H1 (cell line): Measurements from ENCODE around the gene BABAM2. TPM values are rescaled to one million over a fixed set of nuclear protein-coding genes. Genes with fewer than 3 reads are reported as not detected.

Experiments used
- CTCF ChIA-PET: fragments of 300-600 bp; sonication (Branson Sonifier 250); formaldehyde crosslinking; loops from one replicate; lab custom pipeline; 2021; ENCODE audit not compliant: partially characterized antibody; lab: Charles Lee
- POLR2A ChIA-PET: fragments of 300-600 bp; sonication (Branson Sonifier 250); formaldehyde crosslinking; loops from one replicate; lab custom pipeline; 2021; ENCODE audit warnings: inconsistent platforms; ENCODE audit not compliant: partially characterized antibody; lab: Charles Lee
- DNase-seq, 2 experiments: peaks; one replicate each; pipeline versions ENCODE4 v3.0.0 to v3.0.0-alpha.2; 2010 to 2022; ENCODE audit warnings: low spot score in 2 of 2, low read depth in 1 of 2, mixed read lengths in 1 of 2
- FAIRE-seq: peaks from 2 replicates; lab custom pipeline; 2011; peaks lifted over from hg19 to GRCh38; lab: Jason Lieb, UNC
- H2AFZ ChIP-seq: 2 replicates; pipeline ENCODE4 v1.8.1; 2012; ENCODE audit warnings: low read length, inconsistent platforms
- H2AK5ac ChIP-seq: 2 replicates; pipeline ENCODE4 v1.6.1; 2013; ENCODE audit warnings: low read depth, low read length
- H2BK120ac ChIP-seq: replicated peaks from 2 replicates; pipeline ENCODE3; 2013; ENCODE audit warnings: low read depth, low read length, inconsistent platforms
- H2BK12ac ChIP-seq: 2 replicates; pipeline ENCODE4 v1.6.1; 2013; ENCODE audit warnings: low read depth, low read length
- H2BK15ac ChIP-seq: 2 replicates; pipeline ENCODE4 v1.6.1; 2013; ENCODE audit warnings: low read length
- H2BK20ac ChIP-seq: 2 replicates; pipeline ENCODE4 v1.6.1; 2013; ENCODE audit warnings: low read length
- H2BK5ac ChIP-seq: 2 replicates; pipeline ENCODE4 v1.6.1; 2013; ENCODE audit warnings: low read depth, low read length
- H3K14ac ChIP-seq: 2 replicates; pipeline ENCODE4 v1.6.1; 2013; ENCODE audit warnings: inconsistent platforms; ENCODE audit not compliant: insufficient read length
- H3K18ac ChIP-seq: 2 replicates; pipeline ENCODE4 v1.6.1; 2013; ENCODE audit warnings: low read length; ENCODE audit errors: extremely low read depth
- H3K23ac ChIP-seq: 2 replicates; pipeline ENCODE4 v1.6.1; 2013; ENCODE audit warnings: inconsistent platforms; ENCODE audit not compliant: insufficient read length
- H3K23me2 ChIP-seq: 2 replicates; pipeline ENCODE4 v1.6.1; 2013; ENCODE audit warnings: low read depth, low read length
- H3K27ac ChIP-seq: 2 replicates; pipeline ENCODE4 v1.6.1; 2011; ENCODE audit warnings: low read depth, low read length, inconsistent platforms
- H3K27me3 ChIP-seq, 4 experiments: replicated peaks in 1 of 4; 1 replicate in 1 of 4; 2 replicates in 3 of 4; pipeline versions ENCODE4 v1.6.1 to v1.8.1; 2011 to 2013; ENCODE audit warnings: low read length in 3 of 4, mild to moderate bottlenecking in 3 of 4, inconsistent platforms in 2 of 4, mixed read lengths in 2 of 4, moderate library complexity in 1 of 4; ENCODE audit not compliant: control insufficient read depth in 3 of 4, insufficient read depth in 3 of 4; ENCODE audit errors: extremely low read depth in 1 of 4
- H3K36me3 ChIP-seq, 4 experiments: 2 replicates each; pipeline versions ENCODE4 v1.6.1 to v1.8.1; 2011 to 2013; ENCODE audit warnings: mild to moderate bottlenecking in 4 of 4, low read length in 3 of 4, moderate library complexity in 2 of 4, control low read depth in 1 of 4, inconsistent platforms in 1 of 4; ENCODE audit not compliant: insufficient read depth in 4 of 4, control insufficient read depth in 2 of 4
- H3K4ac ChIP-seq: replicated peaks from 2 replicates; pipeline ENCODE3; 2013; ENCODE audit warnings: low read length, low read depth, mixed read lengths, inconsistent platforms; ENCODE audit not compliant: insufficient read length
- H3K4me1 ChIP-seq, 4 experiments: replicated peaks in 1 of 4; 1 replicate in 1 of 4; 2 replicates in 3 of 4; pipeline versions ENCODE4 v1.6.1 to v1.8.1; 2011 to 2013; ENCODE audit warnings: low read length in 3 of 4, inconsistent platforms in 2 of 4, mixed read lengths in 1 of 4; ENCODE audit not compliant: insufficient read depth in 4 of 4, control insufficient read depth in 3 of 4
- H3K4me2 ChIP-seq, 2 experiments: 2 replicates each; pipeline versions ENCODE4 v1.6.1 to v1.8.1; 2011 to 2013; ENCODE audit warnings: low read depth in 2 of 2, low read length in 2 of 2, control low read depth in 1 of 2, inconsistent platforms in 1 of 2, mild to moderate bottlenecking in 1 of 2; ENCODE audit not compliant: insufficient read depth in 1 of 2
- H3K4me3 ChIP-seq, 4 experiments: fragments of 200-600, 300-600 bp in 1 of 4; sonication (generic), shearing (Covaris generic), sonication (Bioruptor Twin) in 1 of 4; 2 replicates each; pipeline versions ENCODE4 v1.5.1 to v1.8.1; 2011 to 2016; ENCODE audit warnings: low read length in 4 of 4, low read depth in 3 of 4, control low read depth in 2 of 4, inconsistent platforms in 2 of 4, mild to moderate bottlenecking in 2 of 4, mixed read lengths in 1 of 4, moderate library complexity in 1 of 4; ENCODE audit not compliant: insufficient read depth in 2 of 4; ENCODE audit errors: extremely low read depth in 1 of 4
- H3K56ac ChIP-seq: replicated peaks from 2 replicates; pipeline ENCODE3; 2013; ENCODE audit warnings: low read depth, mild to moderate bottlenecking, mixed read lengths, low read length, inconsistent platforms; ENCODE audit not compliant: insufficient read length
- H3K79me1 ChIP-seq: 2 replicates; pipeline ENCODE4 v1.6.1; 2013; ENCODE audit warnings: low read depth, low read length, control low read depth
- H3K79me2 ChIP-seq, 2 experiments: 2 replicates each; pipeline versions ENCODE4 v1.6.1 to v1.8.1; 2012 to 2013; ENCODE audit warnings: low read length in 2 of 2, mild to moderate bottlenecking in 2 of 2, inconsistent platforms in 1 of 2; ENCODE audit not compliant: insufficient read depth in 2 of 2, control insufficient read depth in 1 of 2
- H3K9ac ChIP-seq, 4 experiments: replicated peaks in 1 of 4; 1 replicate in 1 of 4; 2 replicates in 3 of 4; pipeline versions ENCODE4 v1.6.1 to v1.8.1; 2011 to 2013; ENCODE audit warnings: low read depth in 3 of 4, low read length in 3 of 4, control low read depth in 2 of 4, mild to moderate bottlenecking in 2 of 4, moderate library complexity in 2 of 4, inconsistent platforms in 1 of 4; ENCODE audit errors: extremely low read depth in 1 of 4
- H3K9me3 ChIP-seq, 2 experiments: 2 replicates each; pipeline versions ENCODE4 v1.6.1 to v1.8.1; 2012 to 2013; ENCODE audit warnings: mild to moderate bottlenecking in 2 of 2, moderate library complexity in 2 of 2, control low read depth in 1 of 2, inconsistent platforms in 1 of 2, low read depth in 1 of 2, low read length in 1 of 2, mixed read lengths in 1 of 2; ENCODE audit not compliant: insufficient read depth in 2 of 2
- H4K20me1 ChIP-seq, 2 experiments: replicated peaks in 1 of 2; 2 replicates each; pipeline versions ENCODE3 to v1.8.1; 2011 to 2013; ENCODE audit warnings: inconsistent platforms in 2 of 2, low read length in 2 of 2, mild to moderate bottlenecking in 1 of 2; ENCODE audit not compliant: insufficient read depth in 2 of 2, control insufficient read depth in 1 of 2
- H4K5ac ChIP-seq: 2 replicates; pipeline ENCODE4 v1.6.1; 2013; ENCODE audit warnings: low read length, low read depth, mixed read lengths, inconsistent platforms; ENCODE audit not compliant: insufficient read length
- H4K8ac ChIP-seq: 2 replicates; pipeline ENCODE4 v1.8.0; 2013; ENCODE audit warnings: mild to moderate bottlenecking, moderate library complexity, low read length, inconsistent platforms; ENCODE audit not compliant: insufficient read depth; ENCODE audit errors: extremely low read depth
- H4K91ac ChIP-seq: replicated peaks from 2 replicates; pipeline ENCODE3; 2013; ENCODE audit warnings: low read length, mixed read lengths, inconsistent platforms; ENCODE audit not compliant: insufficient read length
- CEBPB ChIP-seq: IDR thresholded peaks from 2 replicates; pipeline ENCODE4 v1.6.1; 2012; ENCODE audit warnings: low read depth, low read length
- EZH2 ChIP-seq: fragments of 200-600 bp; sonication (generic); IDR thresholded peaks from 2 replicates; pipeline ENCODE4 v1.7.1; 2012; ENCODE audit warnings: low read depth, mild to moderate bottlenecking, moderate library complexity, low read length, inconsistent platforms; ENCODE audit not compliant: severe bottlenecking
- HDAC2 ChIP-seq, 2 experiments: fragments of 300-600 bp in 1 of 2; sonication (generic) in 1 of 2; IDR thresholded peaks; 2 replicates each; pipeline ENCODE4 v1.6.1; 2011 to 2012; ENCODE audit warnings: low read depth in 2 of 2, low read length in 2 of 2, mild to moderate bottlenecking in 2 of 2, moderate library complexity in 2 of 2, borderline replicate concordance in 1 of 2, inconsistent platforms in 1 of 2
- KDM1A ChIP-seq: fragments of 200-600, 300-600 bp; sonication (generic); IDR thresholded peaks from 2 replicates; pipeline ENCODE4 v1.7.1; 2016; ENCODE audit warnings: mild to moderate bottlenecking, low read length, borderline replicate concordance
- KDM5A ChIP-seq: fragments of 200-600 bp; IDR thresholded peaks from 2 replicates; pipeline ENCODE4 v1.7.1; 2012; ENCODE audit warnings: mild to moderate bottlenecking, low read length, inconsistent platforms, mixed read lengths
- RXRA ChIP-seq: IDR thresholded peaks from 2 replicates; pipeline ENCODE4 v1.6.1; 2011; ENCODE audit warnings: low read depth, mild to moderate bottlenecking, low read length, moderate library complexity; ENCODE audit not compliant: insufficient read depth
- TAF1 ChIP-seq: IDR thresholded peaks from 2 replicates; pipeline ENCODE4 v1.6.1; 2011; ENCODE audit warnings: mild to moderate bottlenecking, low read depth, low read length
- YY1 ChIP-seq: IDR thresholded peaks from 2 replicates; pipeline ENCODE4 v1.6.1; 2011; ENCODE audit warnings: low read depth, mild to moderate bottlenecking, low read length
- WGBS, 2 experiments: shearing (Covaris generic) in 1 of 2; methylation state at CpG; one replicate each; pipeline versions ENCODE4 v1.1.6 to v1.1.7; 2013 to 2015; ENCODE audit warnings: low lambda C conversion rate in 2 of 2, mixed read lengths in 2 of 2, inconsistent platforms in 1 of 2, low coverage in 1 of 2, missing lambda C conversion rate in 1 of 2; ENCODE audit not compliant: insufficient replicate concordance in 2 of 2, insufficient coverage in 1 of 2, insufficient read length in 1 of 2; ENCODE audit errors: extremely low coverage in 1 of 2, missing lambda C conversion rate in 1 of 2; 5-methylcytosine and 5-hydroxymethylcytosine counted together
- polyA plus RNA-seq, 7 experiments: library from polyadenylated mRNA; depleted of rRNA in 3 of 7; stranded (reverse) in 5 of 7; unstranded in 2 of 7; fragments of >200 nt in 5 of 7; fragments of 200-250 nt in 2 of 7; gene quantifications; 1 replicate in 5 of 7; 2 replicates in 1 of 7; 4 replicates in 1 of 7; pipeline versions ENCODE4 v1.2.1 to v1.2.3, GENCODE V29; 2011 to 2013; ENCODE audit warnings: missing spikeins in 2 of 7, mixed read lengths in 2 of 7
- total RNA-seq: library from RNA; stranded (reverse); fragmentation: NEBNext Ultra II Directional; extraction: Animal tissue kit (Norgen Biotek cat#: 25700); gene quantifications from 2 replicates; pipeline ENCODE4 v1.2.1, GENCODE V29; 2021

Gene BABAM2
- total and polyA plus RNA-seq, 2 of the 8 experiments (the other 6 are each of a cell fraction or from before 2014, with no cell fraction given) = 15.8 to 20.9 TPM

DNA sequence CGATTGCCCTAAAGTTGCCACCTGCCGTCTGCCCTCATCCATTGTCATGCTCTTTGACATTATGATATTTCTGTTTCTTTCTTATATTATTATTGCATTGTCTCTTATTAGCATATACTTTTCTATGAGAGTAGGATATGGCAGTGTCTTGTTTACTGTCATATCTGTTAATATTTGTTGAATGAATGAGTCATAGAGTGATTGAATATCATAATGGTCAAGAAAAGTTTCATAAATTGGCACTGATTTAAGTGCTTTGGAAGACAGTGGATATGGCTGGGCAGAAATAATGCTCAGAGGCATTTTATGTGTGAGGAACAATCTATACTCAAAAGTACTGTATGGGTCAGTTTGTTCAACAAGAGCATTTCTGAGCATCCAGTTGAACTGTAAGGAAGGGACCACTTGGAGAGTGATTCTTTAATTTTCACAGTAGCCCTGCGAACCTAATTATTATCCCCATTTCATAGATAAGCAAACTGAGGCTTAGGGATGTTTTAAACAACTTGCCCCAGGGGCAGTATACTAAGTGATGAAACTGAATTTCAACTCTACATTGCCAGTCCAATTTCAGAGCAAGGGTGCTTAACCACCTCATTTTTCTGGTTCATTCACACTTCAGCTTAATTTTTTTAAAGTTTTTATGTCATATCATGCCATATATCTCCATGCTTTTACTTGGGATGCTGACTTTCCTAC lies 326.7 kb downstream of the BABAM2 start:
- H2AK5ac ChIP-seq = no peak overlapping the region
- H3K23me2 ChIP-seq = no peaks in the 10 kb centered on the region; the same call in 1 of the 2 replicates
- no peaks in the 10 kb centered on the region for H3K79me2 ChIP-seq
- H3K4me2 ChIP-seq = no peak overlapping the region
- no peak overlapping the region for H2BK15ac ChIP-seq
- no peaks in the 10 kb centered on the region for H3K79me1 ChIP-seq
- H3K18ac ChIP-seq = no peak overlapping the region
- no peak overlapping the region for H4K8ac ChIP-seq
- H3K27me3 ChIP-seq = no peaks in the 10 kb centered on the region
- H3K36me3 ChIP-seq = no peaks in the 10 kb centered on the region
- no peak overlapping the region for H2BK12ac ChIP-seq
- H2BK120ac ChIP-seq = no peak overlapping the region
- no peak overlapping the region for H3K14ac ChIP-seq
- H3K4me3 ChIP-seq = no peak overlapping the region
- no peak overlapping the region for H3K9ac ChIP-seq
- H3K27ac ChIP-seq = no peak overlapping the region
- H3K4me1 ChIP-seq = no peaks in the 10 kb centered on the region
- POLR2A ChIA-PET = no interaction called here
- DNase-seq (no peak), FAIRE-seq (no peak)
- WGBS, 2 experiments = 98% methylated on average over 3 of the region's 3 CpGs; no CpG with 5 or more reads in 1 of the 2 experiments
- no peaks in the 10 kb centered on the region for H4K20me1 ChIP-seq
- H4K91ac ChIP-seq = no peak overlapping the region
- no peak overlapping the region for H2BK5ac ChIP-seq
- H4K5ac ChIP-seq = no peak overlapping the region
- TF ChIP-seq RXRA (no peak), YY1 (no peak), HDAC2 (IDR thresholded peaks at IDR 0.05; ENCODE audit: borderline replicate concordance in 1 of 2, low read depth in 2 of 2, low read length in 2 of 2) (no peak), EZH2 (no peak), CEBPB (no peak), TAF1 (no peak), KDM1A (no peak), KDM5A (no peak)
- CTCF ChIA-PET = interaction anchor here (1.3 kb wide), 1 partner anchor 10 kb away, joined by 3 read pairs; no protein-coding TSS in a partner anchor
- no peak overlapping the region for H2AFZ ChIP-seq
- H3K4ac ChIP-seq = no peak overlapping the region
- H3K9me3 ChIP-seq = no peaks in the 10 kb centered on the region
- no peak overlapping the region for H3K23ac ChIP-seq
- no peak overlapping the region for H3K56ac ChIP-seq
- no peak overlapping the region for H2BK20ac ChIP-seq
